K562 (cell line): ENCODE results near the gene RSBN1L. TPM values are rescaled to one million over a fixed set of nuclear protein-coding genes. Genes with fewer than 3 reads are reported as not detected.
A peak's percentile ranks its signal among the peaks of the same experiment; 100 is the strongest.

ENCODE experiments used
- HNRNPL ChIP-seq: fragments of 200-400 bp; formaldehyde crosslinking; IDR thresholded peaks from 2 replicates; pipeline ENCODE4 v1.6.1; 2017; ENCODE audit warnings: low read depth, mild to moderate bottlenecking, low read length
- KAT7 ChIP-seq: sonication (generic); formaldehyde crosslinking; IDR thresholded peaks from 2 replicates; pipeline ENCODE4 v1.8.0; 2022; ENCODE audit warnings: missing genetic modification reagents, mild to moderate bottlenecking, borderline replicate concordance
- KDM4B ChIP-seq, 2 experiments: fragments of 450-650 bp in 1 of 2; sonication (generic) in 1 of 2; IDR thresholded peaks; 2 replicates each; pipeline ENCODE4 v1.6.1; 2016 to 2017; ENCODE audit warnings: borderline replicate concordance in 2 of 2, antibody characterized with exemption in 1 of 2, low read depth in 1 of 2, mild to moderate bottlenecking in 1 of 2
- NFE2 ChIP-seq: IDR thresholded peaks from 2 replicates; pipeline ENCODE4 v1.6.1; 2014; ENCODE audit warnings: antibody characterized with exemption, low read depth
- NFXL1 ChIP-seq: fragments of 450-650 bp; formaldehyde crosslinking; IDR thresholded peaks from 2 replicates; pipeline ENCODE4 v1.4.0; 2021; ENCODE audit warnings: mild to moderate bottlenecking
- PBX2 ChIP-seq, 2 experiments: IDR thresholded peaks in 1 of 2; conservative IDR thresholded peaks in 1 of 2; 2 replicates each; pipeline ENCODE4 v1.6.1; 2016; ENCODE audit warnings: low read depth in 2 of 2, mild to moderate bottlenecking in 1 of 2, missing compliant biosample characterization in 1 of 2, missing genetic modification characterization in 1 of 2, moderate library complexity in 1 of 2
- PML ChIP-seq: IDR thresholded peaks from 2 replicates; pipeline ENCODE4 v1.6.1; 2012; ENCODE audit warnings: low read length, inconsistent platforms
- POLR2G ChIP-seq: fragments of 200-400 bp; formaldehyde crosslinking; IDR thresholded peaks from 2 replicates; pipeline ENCODE4 v1.6.1; 2017; ENCODE audit warnings: low read depth, mild to moderate bottlenecking, antibody characterized with exemption, low read length, moderate library complexity
- RBM39 ChIP-seq: fragments of 200-400 bp; formaldehyde crosslinking; optimal IDR thresholded peaks from 2 replicates; pipeline ENCODE3; 2018; ENCODE audit warnings: low read depth, low read length
- RCOR1 ChIP-seq, 2 experiments: IDR thresholded peaks; 2 replicates each; pipeline ENCODE4 v1.6.1; 2012; ENCODE audit warnings: low read depth in 2 of 2, low read length in 2 of 2, borderline replicate concordance in 1 of 2, improper control_type of control experiment in 1 of 2
- SNIP1 ChIP-seq: fragments of 450-650 bp; IDR thresholded peaks from 2 replicates; pipeline ENCODE4 v1.7.1; 2017; ENCODE audit warnings: low read depth, mild to moderate bottlenecking
- ZBTB49 ChIP-seq: sonication (generic); formaldehyde crosslinking; IDR thresholded peaks from 2 replicates; pipeline ENCODE4 v1.8.0; 2022; ENCODE audit warnings: missing genetic modification reagents, mild to moderate bottlenecking, borderline replicate concordance
- ZNF121 ChIP-seq: sonication (generic); formaldehyde crosslinking; conservative IDR thresholded peaks from 2 replicates; pipeline ENCODE4 v1.8.0; 2022; ENCODE audit warnings: missing genetic modification reagents
- ZNF583 ChIP-seq: fragments of 250-450 bp; sonication (Bioruptor Pico); IDR thresholded peaks from 2 replicates; pipeline ENCODE4 v1.4.0; 2020
- ZNF764 ChIP-seq: fragments of 250-450 bp; sonication (Bioruptor Pico); IDR thresholded peaks from 2 replicates; pipeline ENCODE4 v1.4.0; 2020; ENCODE audit warnings: low read depth, mild to moderate bottlenecking, moderate library complexity
- polyA plus RNA-seq, 8 experiments: library from polyadenylated mRNA; depleted of rRNA in 4 of 8; stranded (reverse) in 5 of 8; unstranded in 3 of 8; fragments of >200 nt; fragmentation: Nextera tagmentation in 2 of 8; fragmentation: Illumina TruSeq in 1 of 8; extraction: Ambion mirVana in 2 of 8; extraction: Trizol in 1 of 8; gene quantifications; 2 replicates each; pipeline versions ENCODE4 v1.2.1 to v1.2.3, GENCODE V29; 2011 to 2014; ENCODE audit warnings: inconsistent platforms in 1 of 8, missing spikeins in 1 of 8
- total RNA-seq, 7 experiments: library from RNA; depleted of rRNA in 6 of 7; stranded (reverse); fragments of >200 nt in 6 of 7; fragmentation: Illumina TruSeq in 2 of 7; extraction: Trizol in 2 of 7; gene quantifications; 2 replicates each; pipeline versions ENCODE4 v1.2.1 to v1.2.3, GENCODE V29; 2011 to 2021; ENCODE audit warnings: low replicate concordance in 1 of 7
- TF ChIP-seq, protein P1 (sequence below): IDR thresholded peaks from 2 replicates; pipeline ENCODE4 v1.6.1; 2011; ENCODE audit warnings: borderline replicate concordance, low read depth, mild to moderate bottlenecking, moderate library complexity, low read length; ENCODE audit not compliant: insufficient read depth, poor library complexity, severe bottlenecking
- TF ChIP-seq, protein P2 (sequence below): fragments of 450-650 bp; IDR thresholded peaks from 2 replicates; pipeline ENCODE4 v1.6.1; 2016

Gene RSBN1L
- total and polyA plus RNA-seq, 9 of the 15 experiments (the other 6 are each of a cell fraction or from before 2014, with no cell fraction given), result 6.2 to 35.2 (median 20.1) TPM

DNA sequence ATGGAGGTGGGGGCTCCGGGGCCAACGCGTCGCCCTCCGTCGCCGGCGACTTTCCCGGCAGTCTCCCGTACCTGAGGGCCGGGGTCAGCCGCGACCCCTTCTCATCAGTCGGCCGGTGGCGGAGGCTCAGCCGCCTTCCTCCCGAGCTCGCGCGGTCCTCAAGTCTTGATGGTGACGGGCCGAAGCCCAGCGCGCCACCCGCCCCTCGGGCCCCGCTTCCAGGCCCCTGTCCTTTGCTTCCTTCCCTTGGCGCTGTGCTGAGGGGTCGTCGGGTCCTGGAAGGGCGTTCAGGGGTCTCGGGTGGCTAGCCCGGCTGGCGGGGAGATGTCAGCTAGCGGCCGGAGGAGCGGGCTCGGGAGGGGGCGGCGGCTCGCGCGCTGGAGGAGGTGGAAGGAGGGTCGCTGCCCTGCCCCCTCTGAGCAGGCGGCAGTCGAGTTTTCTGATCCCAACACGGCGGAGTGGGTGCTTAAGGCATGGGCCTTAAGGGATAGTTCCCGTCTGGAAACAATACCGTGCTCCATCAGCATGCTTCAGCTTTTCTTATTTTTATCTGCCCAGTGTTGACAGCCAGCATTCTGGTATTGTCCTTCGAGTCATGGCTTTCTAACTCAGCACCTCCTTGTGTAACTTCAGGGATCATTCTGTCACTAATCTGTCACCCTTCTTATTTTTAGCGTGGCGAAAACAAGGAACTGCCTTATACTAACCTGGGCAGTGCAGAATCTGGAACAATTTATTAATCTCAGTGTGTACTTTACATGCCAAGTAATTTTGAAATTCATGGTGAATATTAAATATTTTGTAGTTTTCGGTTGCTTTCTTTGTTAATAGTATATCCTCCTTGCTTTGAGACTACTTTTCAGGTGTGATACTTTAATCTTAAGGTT is 103.1 kb downstream of the RSBN1L start (continued):
- TF ChIP-seq ZNF121 (CRISPR knock-in tag) (no peak), ZBTB49 (no peak; the same call in 1 of the 2 replicates), NFE2 (peak; percentile 16; the same call in 1 of the 2 replicates), HNRNPL (peak; percentile 50; the same call in 1 of the 2 replicates), ZNF583 (CRISPR knock-in tag) (no peak), RBM39 (no peak), PML (0 out of 2 replicates have a peak, but pooled peaks have one; percentile 11), KDM4B (IDR thresholded peaks at IDR 0.05; ENCODE audit: borderline replicate concordance in 2 of 2, low read depth in 1 of 2) (no peak), NFXL1 (CRISPR knock-in tag) (peak; percentile 60; the same call in 1 of the 2 replicates), SNIP1 (peak; percentile 66; the same call in 1 of the 2 replicates), PBX2 (CRISPR knock-in tag; IDR thresholded peaks at IDR 0.05; ENCODE audit: low read depth) (no peak), PBX2 (tag; conservative IDR thresholded peaks at IDR 0.05; ENCODE audit: low read depth) (peak; percentile 79), KAT7 (peak; percentile 78; the same call in 1 of the 2 replicates), RCOR1 (IDR thresholded peaks at IDR 0.05; ENCODE audit: borderline replicate concordance in 1 of 2, low read depth in 2 of 2, low read length in 2 of 2) (0 out of 4 replicates have a peak, but pooled peaks of 1 of the 2 experiments have one; percentile 26), ZNF764 (CRISPR knock-in tag) (0 out of 2 replicates have a peak, but pooled peaks have one; percentile 2), POLR2G (peak; percentile 76)
- TF ChIP-seq, protein P1, sequence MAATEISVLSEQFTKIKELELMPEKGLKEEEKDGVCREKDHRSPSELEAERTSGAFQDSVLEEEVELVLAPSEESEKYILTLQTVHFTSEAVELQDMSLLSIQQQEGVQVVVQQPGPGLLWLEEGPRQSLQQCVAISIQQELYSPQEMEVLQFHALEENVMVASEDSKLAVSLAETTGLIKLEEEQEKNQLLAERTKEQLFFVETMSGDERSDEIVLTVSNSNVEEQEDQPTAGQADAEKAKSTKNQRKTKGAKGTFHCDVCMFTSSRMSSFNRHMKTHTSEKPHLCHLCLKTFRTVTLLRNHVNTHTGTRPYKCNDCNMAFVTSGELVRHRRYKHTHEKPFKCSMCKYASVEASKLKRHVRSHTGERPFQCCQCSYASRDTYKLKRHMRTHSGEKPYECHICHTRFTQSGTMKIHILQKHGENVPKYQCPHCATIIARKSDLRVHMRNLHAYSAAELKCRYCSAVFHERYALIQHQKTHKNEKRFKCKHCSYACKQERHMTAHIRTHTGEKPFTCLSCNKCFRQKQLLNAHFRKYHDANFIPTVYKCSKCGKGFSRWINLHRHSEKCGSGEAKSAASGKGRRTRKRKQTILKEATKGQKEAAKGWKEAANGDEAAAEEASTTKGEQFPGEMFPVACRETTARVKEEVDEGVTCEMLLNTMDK, result no peak
- TF ChIP-seq, protein P2, sequence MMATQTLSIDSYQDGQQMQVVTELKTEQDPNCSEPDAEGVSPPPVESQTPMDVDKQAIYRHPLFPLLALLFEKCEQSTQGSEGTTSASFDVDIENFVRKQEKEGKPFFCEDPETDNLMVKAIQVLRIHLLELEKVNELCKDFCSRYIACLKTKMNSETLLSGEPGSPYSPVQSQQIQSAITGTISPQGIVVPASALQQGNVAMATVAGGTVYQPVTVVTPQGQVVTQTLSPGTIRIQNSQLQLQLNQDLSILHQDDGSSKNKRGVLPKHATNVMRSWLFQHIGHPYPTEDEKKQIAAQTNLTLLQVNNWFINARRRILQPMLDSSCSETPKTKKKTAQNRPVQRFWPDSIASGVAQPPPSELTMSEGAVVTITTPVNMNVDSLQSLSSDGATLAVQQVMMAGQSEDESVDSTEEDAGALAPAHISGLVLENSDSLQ, result peak; percentile 75
